Neural progenitor cell (in vitro differentiated cells): ENCODE data around the gene DIAPH3. TPM values are rescaled to one million over a fixed set of nuclear protein-coding genes. Genes with fewer than 3 reads are reported as not detected.

Source experiments
- DNase-seq: peaks from one replicate; pipeline ENCODE4 v3.0.0-alpha.2; 2016; ENCODE audit warnings: low spot score
- H2AFZ ChIP-seq: fragments of 200-600 bp; sonication (generic); replicated peaks from 2 replicates; pipeline ENCODE4 v1.6.1; 2016; ENCODE audit warnings: antibody characterized with exemption
- H3F3A ChIP-seq: fragments of 200-600 bp; sonication (generic); 2 replicates; pipeline ENCODE4 v1.6.1; 2016; ENCODE audit warnings: antibody characterized with exemption, low read depth
- H3K27ac ChIP-seq: fragments of 200-600 bp; sonication (generic); 2 replicates; pipeline ENCODE4 v1.5.1; 2016; ENCODE audit warnings: mild to moderate bottlenecking
- H3K27me3 ChIP-seq: fragments of 200-600 bp; sonication (generic); 2 replicates; pipeline ENCODE4 v1.6.1; 2016; ENCODE audit warnings: mild to moderate bottlenecking, moderate library complexity
- H3K36me3 ChIP-seq: fragments of 200-600 bp; sonication (generic); 2 replicates; pipeline ENCODE4 v1.5.1; 2016
- H3K4me1 ChIP-seq: fragments of 200-600 bp; sonication (generic); 2 replicates; pipeline ENCODE4 v1.6.1; 2016; ENCODE audit warnings: mixed run types
- H3K4me2 ChIP-seq: fragments of 200-600 bp; sonication (generic); 2 replicates; pipeline ENCODE4 v1.6.1; 2016
- H3K4me3 ChIP-seq: fragments of 200-600 bp; sonication (generic); 2 replicates; pipeline ENCODE4 v1.5.1; 2016
- H3K79me2 ChIP-seq: fragments of 200-600 bp; sonication (generic); 2 replicates; pipeline ENCODE4 v1.6.1; 2016; ENCODE audit warnings: low read depth
- H3K9ac ChIP-seq: fragments of 200-600 bp; sonication (generic); 2 replicates; pipeline ENCODE4 v1.6.1; 2016
- H3K9me3 ChIP-seq: fragments of 200-600 bp; sonication (generic); 2 replicates; pipeline ENCODE4 v1.5.1; 2016; ENCODE audit warnings: low read depth
- H4K20me1 ChIP-seq: fragments of 200-600 bp; sonication (generic); 2 replicates; pipeline ENCODE4 v1.6.1; 2016; ENCODE audit warnings: low read depth
- H3K27ac Mint-ChIP-seq: 3 replicates; pipeline ENCODE4 v1.8.0; 2021; ENCODE audit warnings: mixed read lengths
- H3K27me3 Mint-ChIP-seq: 2 replicates; pipeline ENCODE4 v1.8.0; 2022; ENCODE audit warnings: low read depth, mild to moderate bottlenecking, inconsistent platforms, moderate library complexity, mixed read lengths; ENCODE audit not compliant: insufficient read depth
- H3K36me3 Mint-ChIP-seq: 3 replicates; pipeline ENCODE4 v1.8.0; 2021; ENCODE audit warnings: mixed read lengths
- H3K4me1 Mint-ChIP-seq: 3 replicates; pipeline ENCODE4 v1.8.0; 2021; ENCODE audit warnings: mixed read lengths
- H3K4me3 Mint-ChIP-seq: 3 replicates; pipeline ENCODE4 v1.8.0; 2021; ENCODE audit warnings: mild to moderate bottlenecking, moderate library complexity, mixed read lengths
- H3K9me3 Mint-ChIP-seq: 3 replicates; pipeline ENCODE4 v1.8.0; 2020; ENCODE audit warnings: mixed read lengths
- CTCF ChIP-seq: fragments of 200-600 bp; sonication (generic); IDR thresholded peaks from 2 replicates; pipeline ENCODE4 v1.5.1; 2017; ENCODE audit warnings: antibody characterized with exemption, mild to moderate bottlenecking
- EZH2 ChIP-seq: fragments of 200-600 bp; sonication (generic); IDR thresholded peaks from 2 replicates; pipeline ENCODE4 v1.6.1; 2017; ENCODE audit warnings: antibody characterized with exemption, mild to moderate bottlenecking, moderate library complexity
- EZH2phosphoT487 ChIP-seq: fragments of 200-600 bp; sonication (generic); IDR thresholded peaks from 2 replicates; pipeline ENCODE4 v1.6.1; 2017; ENCODE audit warnings: antibody characterized with exemption
- total RNA-seq: library from RNA; depleted of rRNA; stranded (reverse); fragments of >200 nt; gene quantifications from 2 replicates; pipeline ENCODE4 v1.2.3, GENCODE V29; 2015; ENCODE audit warnings: low replicate concordance

DIAPH3 gene
- total RNA-seq, 1 donor from 2014 or later: 51.5 TPM

- no peaks in the 10 kb centered on the region for H3K27me3 Mint-ChIP-seq
- H3K4me1 Mint-ChIP-seq: peaks cover 3% of the 10 kb centered on the region
- H3K27ac ChIP-seq: no peak overlapping the region
- no peak overlapping the region for H3K4me3 Mint-ChIP-seq
- H3K9ac ChIP-seq: no peak overlapping the region
- H3K4me2 ChIP-seq: no peak overlapping the region
- DNase-seq: no peak
- H4K20me1 ChIP-seq: no peaks in the 10 kb centered on the region
- no peaks in the 10 kb centered on the region for H3K9me3 ChIP-seq
- H3K36me3 ChIP-seq: no peaks in the 10 kb centered on the region
- H3F3A ChIP-seq: no peaks in the 10 kb centered on the region
- no peaks in the 10 kb centered on the region for H3K79me2 ChIP-seq
- no peaks in the 10 kb centered on the region for H3K36me3 Mint-ChIP-seq
- H3K4me1 ChIP-seq: no peaks in the 10 kb centered on the region
- no peak overlapping the region for H2AFZ ChIP-seq
- no peak overlapping the region for H3K4me3 ChIP-seq
- no peak for TF ChIP-seq EZH2
- TF ChIP-seq EZH2phosphoT487: no peak
- TF ChIP-seq CTCF: no peak
- no peaks in the 10 kb centered on the region for H3K9me3 Mint-ChIP-seq
- H3K27ac Mint-ChIP-seq: no peak overlapping the region
- H3K27me3 ChIP-seq: no peaks in the 10 kb centered on the region
These were observed 328.2 kb downstream of the DIAPH3 start for GRCh38 chr13:59835569-59835968.

GRCh38 chr13:59834801-59835200, 328.9 kb downstream of the DIAPH3 start:
- Histone ChIP-seq H3F3A (no peaks in the 10 kb centered on the region), H2AFZ (no peak overlapping the region), H3K36me3 (no peaks in the 10 kb centered on the region), H3K9ac (no peak overlapping the region), H3K27ac (no peak overlapping the region), H3K4me1 (no peaks in the 10 kb centered on the region), H3K4me2 (no peak overlapping the region), H4K20me1 (no peaks in the 10 kb centered on the region), H3K4me3 (no peak overlapping the region), H3K27me3 (no peaks in the 10 kb centered on the region), H3K79me2 (no peaks in the 10 kb centered on the region), H3K9me3 (no peaks in the 10 kb centered on the region)
- no peaks in the 10 kb centered on the region for H3K9me3 Mint-ChIP-seq
- no peak for TF ChIP-seq EZH2
- TF ChIP-seq CTCF: no peak
- no peak for TF ChIP-seq EZH2phosphoT487
- no peak overlapping the region for H3K4me3 Mint-ChIP-seq
- no peaks in the 10 kb centered on the region for H3K36me3 Mint-ChIP-seq
- no peaks in the 10 kb centered on the region for H3K27me3 Mint-ChIP-seq
- no peak overlapping the region for H3K27ac Mint-ChIP-seq
- peaks cover 3% of the 10 kb centered on the region for H3K4me1 Mint-ChIP-seq
- DNase-seq: no peak

GRCh38 chr13:59829690-59830089, 334.0 kb downstream of the DIAPH3 start:
- Mint-ChIP-seq H3K4me3 (no peak overlapping the region), H3K36me3 (peaks cover 3% of the 10 kb centered on the region)
- no peaks in the 10 kb centered on the region for H4K20me1 ChIP-seq

More at GRCh38 chr13:59829690-59830089, 334.0 kb downstream of the DIAPH3 start:
- H3K27ac Mint-ChIP-seq: no peak overlapping the region
- no peak overlapping the region for H3K4me2 ChIP-seq
- H3K36me3 ChIP-seq: no peaks in the 10 kb centered on the region
- H3K4me1 ChIP-seq: no peaks in the 10 kb centered on the region
- DNase-seq: no peak
- no peaks in the 10 kb centered on the region for H3K9me3 ChIP-seq
- no peaks in the 10 kb centered on the region for H3F3A ChIP-seq
- TF ChIP-seq EZH2 (no peak), EZH2phosphoT487 (no peak), CTCF (no peak)
- no peak overlapping the region for H3K27ac ChIP-seq
- no peaks in the 10 kb centered on the region for H3K79me2 ChIP-seq
- no peaks in the 10 kb centered on the region for H3K27me3 ChIP-seq
- no peak overlapping the region for H3K4me3 ChIP-seq
- no peak overlapping the region for H3K9ac ChIP-seq
- no peaks in the 10 kb centered on the region for H3K9me3 Mint-ChIP-seq
- no peaks in the 10 kb centered on the region for H3K27me3 Mint-ChIP-seq
- no peaks in the 10 kb centered on the region for H3K4me1 Mint-ChIP-seq
- H2AFZ ChIP-seq: no peak overlapping the region
